Peyer's patch (tissue), 4 donors: Measurements from ENCODE around the gene ADAMTS1. TPM values are rescaled to one million over a fixed set of nuclear protein-coding genes. Genes with fewer than 3 reads are reported as not detected.

Experiments
- DNase-seq, 3 donors: peaks; one replicate each; pipeline ENCODE4 v3.0.0-alpha.2; 2017 to 2019
- H3K27ac ChIP-seq, 4 donors: fragments of 200-600 bp; sonication (generic); one replicate each; pipeline ENCODE4 v1.5.1; 2016 to 2019
- H3K27me3 ChIP-seq, 2 donors: fragments of 200-600 bp; sonication (generic); one replicate each; pipeline ENCODE4 v1.5.1; 2019
- H3K36me3 ChIP-seq, 3 donors: fragments of 200-600 bp; sonication (generic); one replicate each; pipeline ENCODE4 v1.5.1; 2016 to 2019
- H3K4me1 ChIP-seq, 4 donors: fragments of 200-600 bp; sonication (generic); one replicate each; pipeline ENCODE4 v1.5.1; 2016 to 2019
- H3K4me3 ChIP-seq, 4 donors: fragments of 200-600 bp; sonication (generic); 1 replicate in 3 of 4; 2 replicates in 1 of 4; pipeline ENCODE4 v1.5.1; 2016 to 2019; ENCODE audit warnings: mild to moderate bottlenecking in 1 of 4
- H3K9me3 ChIP-seq, 4 donors: fragments of 200-600 bp; sonication (generic); one replicate each; pipeline ENCODE4 v1.5.1; 2016 to 2019; ENCODE audit warnings: mild to moderate bottlenecking in 1 of 4
- CTCF ChIP-seq, 6 experiments: fragments of 450-650 bp in 4 of 6; fragments of 200-600 bp in 2 of 6; sonication (generic) in 1 of 6; IDR thresholded peaks; one replicate each; pipeline ENCODE4 v1.5.1; 2017 to 2019; ENCODE audit warnings: antibody characterized with exemption in 6 of 6, mild to moderate bottlenecking in 3 of 6, moderate library complexity in 1 of 6
- POLR2A ChIP-seq, 2 donors: fragments of 450-650 bp; IDR thresholded peaks; one replicate each; pipeline ENCODE4 v1.5.1; 2017; ENCODE audit warnings: antibody characterized with exemption in 2 of 2, mild to moderate bottlenecking in 2 of 2, moderate library complexity in 2 of 2
- total RNA-seq, 4 donors: library from RNA; depleted of rRNA; stranded (reverse); fragments of >200 nt; gene quantifications; one replicate each; pipeline ENCODE4 v1.1.0, GENCODE V29; 2016

Gene ADAMTS1
- total RNA-seq, 4 donors from 2014 or later = 11.0 to 150 (median 28.8) TPM

GRCh38 chr21:26809745-26810144 is 35.5 kb downstream of the ADAMTS1 start:
- DNase-seq = no peak
- no peaks in the 10 kb centered on the region for H3K36me3 ChIP-seq
- H3K4me3 ChIP-seq = no peak overlapping the region
- no peaks in the 10 kb centered on the region for H3K9me3 ChIP-seq
- TF ChIP-seq POLR2A (IDR thresholded peaks at IDR 0.05) = no peak
- TF ChIP-seq CTCF (IDR thresholded peaks at IDR 0.05) = no peak
- no peaks in the 10 kb centered on the region for H3K27me3 ChIP-seq
- no peak overlapping the region for H3K27ac ChIP-seq
- H3K4me1 ChIP-seq = no peaks in the 10 kb centered on the region

GRCh38 chr21:26806801-26807295 is 38.4 kb downstream of the ADAMTS1 start:
- H3K4me1 ChIP-seq = no peaks in the 10 kb centered on the region
- H3K36me3 ChIP-seq = no peaks in the 10 kb centered on the region
- DNase-seq = no peak
- H3K27me3 ChIP-seq = no peaks in the 10 kb centered on the region
- H3K4me3 ChIP-seq = no peak overlapping the region
- no peaks in the 10 kb centered on the region for H3K9me3 ChIP-seq
- H3K27ac ChIP-seq = no peak overlapping the region
- no peak for TF ChIP-seq CTCF (IDR thresholded peaks at IDR 0.05)
- no peak for TF ChIP-seq POLR2A (IDR thresholded peaks at IDR 0.05)

DNA sequence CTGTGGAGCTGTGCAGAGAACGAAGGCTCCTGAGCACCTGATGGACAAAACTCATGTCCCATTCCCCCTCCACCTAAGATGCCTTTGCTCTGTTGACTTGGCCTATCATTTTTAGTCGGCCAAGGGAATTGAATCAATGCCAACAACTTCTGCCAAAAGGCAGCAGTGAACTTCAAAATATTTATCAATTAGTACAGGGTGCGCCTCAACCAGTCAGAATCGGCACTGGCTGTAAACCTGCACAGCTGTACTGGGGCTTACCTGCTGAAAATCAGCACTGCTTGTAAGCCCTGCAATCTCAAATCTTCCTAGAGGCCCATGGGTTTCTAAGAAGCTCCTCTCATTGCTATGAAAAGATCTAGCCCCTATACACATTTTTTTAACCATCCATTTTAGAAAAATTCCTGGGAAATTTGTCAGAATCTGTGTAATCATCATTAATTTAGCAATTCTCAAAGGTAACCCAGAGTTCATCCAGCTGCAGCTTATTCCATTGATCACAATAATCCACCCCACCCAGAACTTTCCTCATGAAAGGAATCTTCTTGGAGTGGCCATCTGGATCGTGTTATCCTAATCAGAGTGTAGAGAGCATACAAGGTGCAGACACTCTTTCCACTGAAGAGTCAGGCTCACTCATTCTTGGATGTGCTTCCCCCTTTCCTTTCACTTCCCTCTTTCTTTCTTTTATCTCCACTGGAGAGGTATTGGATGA is 40.2 kb downstream of the ADAMTS1 start:
- H3K27me3 ChIP-seq = no peaks in the 10 kb centered on the region
- TF ChIP-seq CTCF (IDR thresholded peaks at IDR 0.05) (no peak), POLR2A (IDR thresholded peaks at IDR 0.05) (no peak)
- no peak overlapping the region for H3K4me3 ChIP-seq
- no peaks in the 10 kb centered on the region for H3K9me3 ChIP-seq
- H3K27ac ChIP-seq = no peak overlapping the region
- H3K4me1 ChIP-seq = no peaks in the 10 kb centered on the region
- no peaks in the 10 kb centered on the region for H3K36me3 ChIP-seq
- no peak for DNase-seq

GRCh38 chr21:26801498-26801897 is 43.7 kb downstream of the ADAMTS1 start:
- Histone ChIP-seq H3K4me3 (no peak overlapping the region), H3K36me3 (no peaks in the 10 kb centered on the region), H3K4me1 (no peaks in the 10 kb centered on the region), H3K9me3 (no peaks in the 10 kb centered on the region), H3K27ac (peak overlapping the region in 3 of 4 donors; percentile 44 to 73 (median 69)), H3K27me3 (no peaks in the 10 kb centered on the region)
- TF ChIP-seq POLR2A (IDR thresholded peaks at IDR 0.05) = no peak
- no peak for TF ChIP-seq CTCF (IDR thresholded peaks at IDR 0.05)
- no peak for DNase-seq

DNA sequence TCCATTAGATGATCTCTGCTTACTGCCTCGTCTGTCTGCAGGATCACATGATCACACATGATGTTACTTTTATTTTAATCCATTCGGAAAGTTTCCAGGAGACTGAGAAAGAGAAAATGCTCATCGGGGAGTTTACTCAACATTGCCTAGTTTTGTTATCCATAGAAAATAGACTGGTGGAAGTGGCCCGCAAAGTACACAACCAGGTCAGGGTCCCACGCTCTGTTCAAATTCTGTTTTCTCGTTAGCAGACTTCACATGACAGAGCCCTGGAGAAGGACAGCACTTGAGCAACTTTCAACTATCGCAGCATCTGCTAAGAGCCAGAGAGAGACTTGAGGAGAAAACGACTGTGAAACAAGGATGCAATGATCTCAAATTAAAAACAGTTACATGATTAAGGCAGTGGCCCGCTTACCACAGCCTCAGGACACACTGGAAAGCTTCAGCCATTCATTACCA is 44.2 kb downstream of the ADAMTS1 start:
- no peaks in the 10 kb centered on the region for H3K9me3 ChIP-seq
- DNase-seq = no peak
- no peaks in the 10 kb centered on the region for H3K27me3 ChIP-seq
- peak overlapping the region; percentile 35 to 73 (median 56) for H3K27ac ChIP-seq
- TF ChIP-seq CTCF (IDR thresholded peaks at IDR 0.05) = no peak
- no peak for TF ChIP-seq POLR2A (IDR thresholded peaks at IDR 0.05)
- no peaks in the 10 kb centered on the region for H3K4me1 ChIP-seq
- H3K4me3 ChIP-seq = no peak overlapping the region
- no peaks in the 10 kb centered on the region for H3K36me3 ChIP-seq
